Mucosa of descending colon (tissue), 3 donors: ENCODE data around the gene C17orf78. TPM values are rescaled to one million over a fixed set of nuclear protein-coding genes. Genes with fewer than 3 reads are reported as not detected.
"Not testable (repeated sequence)": the region's sequence is repeated elsewhere in the genome, so short reads cannot be mapped to it uniquely, and the experiment has no call there.

Experiments
- ATAC-seq: fragments of 200-7000 bp; cut with Tn5 transposase; one replicate; pipeline ENCODE4 v1.9.1; 2020; ENCODE audit warnings: mild to moderate bottlenecking, moderate library complexity
- DNase-seq, 3 donors: peaks; one replicate each; pipeline ENCODE4 v3.0.0-alpha.2; 2020
- H3K36me3 ChIP-seq: fragments of 200-600 bp; one replicate; pipeline ENCODE4 v1.8.0; 2021; ENCODE audit warnings: low read depth, mild to moderate bottlenecking
- H3K4me1 ChIP-seq: fragments of 200-600 bp; one replicate; pipeline ENCODE4 v1.8.0; 2021; ENCODE audit warnings: low read depth, mild to moderate bottlenecking
- H3K4me3 ChIP-seq: fragments of 200-600 bp; one replicate; pipeline ENCODE4 v1.8.0; 2021; ENCODE audit warnings: mild to moderate bottlenecking
- H3K9me3 ChIP-seq: fragments of 200-600 bp; one replicate; pipeline ENCODE4 v1.8.0; 2021; ENCODE audit warnings: mild to moderate bottlenecking
- intact Hi-C, 2 donors: fragments of 100-400 bp; cut with DNase I in 1 of 2; cut with micrococcal nuclease in 1 of 2; formaldehyde crosslinking; loops; one replicate each; pipeline versions ENCODE4 v1.11.0 to v1.11.1; 2022; cut with DNase I, micrococcal nuclease
- total RNA-seq, 3 donors: library from RNA; stranded (reverse); fragmentation: NEBNext Ultra II Directional in 2 of 3; extraction: Animal tissue kit (Norgen Biotek cat#: 25700) in 2 of 3; gene quantifications; one replicate each; pipeline versions ENCODE4 v1.2.1 to v1.2.4, GENCODE V29; 2021 to 2023
- TF ChIP-seq, protein P1 (sequence below): fragments of 200-600 bp; IDR thresholded peaks from one replicate; pipeline ENCODE4 v1.8.0; 2022; ENCODE audit warnings: antibody characterized with exemption, mild to moderate bottlenecking
- donor health status: DM: no; HTN: no; CAD: no; lungs with moderate emphysema.
- donor health status: DM: no; HTN: no; CAD: no.
- donor health status: DM: no; HTN: yes; CAD: no.

C17orf78 gene
- total RNA-seq, 3 donors from 2014 or later, result not detected

DNA sequence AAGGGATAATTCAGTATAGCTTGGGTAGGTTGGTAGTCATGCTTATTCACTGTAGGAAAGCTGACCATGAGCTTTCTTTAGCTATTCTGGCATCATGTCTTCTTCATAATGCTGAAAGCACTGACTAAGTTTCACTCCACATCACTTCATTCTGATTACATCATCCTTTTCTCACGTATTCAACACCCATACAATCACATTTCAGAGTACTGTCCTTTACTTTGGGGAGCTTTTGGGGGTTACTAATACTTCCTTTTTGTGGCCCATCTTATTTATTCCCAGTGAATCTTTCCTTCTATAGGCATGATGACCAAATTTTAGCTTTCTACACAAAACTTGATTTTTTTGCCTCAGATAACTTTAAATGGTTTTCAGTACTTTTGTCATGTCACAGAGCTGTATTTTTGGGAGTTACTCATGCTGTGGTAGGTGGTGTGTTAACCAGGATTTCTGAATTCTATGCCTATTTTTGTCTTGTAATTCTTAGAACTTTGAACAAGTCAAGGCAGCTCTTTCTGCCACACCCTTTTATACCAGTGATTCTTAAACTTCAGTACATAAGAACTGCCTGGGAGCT is 54.4 kb downstream of the C17orf78 start:
- no peaks in the 10 kb centered on the region for H3K36me3 ChIP-seq

DNA sequence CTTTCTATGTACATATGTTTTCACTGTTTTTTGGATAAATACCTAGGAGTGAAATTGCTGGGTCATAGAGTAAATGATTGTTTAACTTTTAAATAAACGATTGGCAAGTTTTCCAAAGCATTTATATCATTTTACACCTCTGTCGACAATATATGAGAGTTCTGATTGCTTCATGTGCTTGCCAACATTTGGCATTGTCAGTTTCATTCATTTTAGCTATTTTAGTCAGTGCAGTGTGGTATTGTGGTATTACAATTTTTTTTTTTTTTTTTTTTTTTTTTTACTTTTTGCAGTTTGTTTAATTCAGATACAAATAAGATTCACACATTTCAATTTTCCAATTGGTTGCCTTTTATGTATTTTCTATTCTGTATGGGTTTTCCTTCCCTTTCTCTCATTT is 56.9 kb downstream of the C17orf78 start:
- no peaks in the 10 kb centered on the region for H3K9me3 ChIP-seq
- intact Hi-C loops, result no loop called here
- no peak for ATAC-seq
- H3K36me3 ChIP-seq, result no peaks in the 10 kb centered on the region
- TF ChIP-seq, protein P1, sequence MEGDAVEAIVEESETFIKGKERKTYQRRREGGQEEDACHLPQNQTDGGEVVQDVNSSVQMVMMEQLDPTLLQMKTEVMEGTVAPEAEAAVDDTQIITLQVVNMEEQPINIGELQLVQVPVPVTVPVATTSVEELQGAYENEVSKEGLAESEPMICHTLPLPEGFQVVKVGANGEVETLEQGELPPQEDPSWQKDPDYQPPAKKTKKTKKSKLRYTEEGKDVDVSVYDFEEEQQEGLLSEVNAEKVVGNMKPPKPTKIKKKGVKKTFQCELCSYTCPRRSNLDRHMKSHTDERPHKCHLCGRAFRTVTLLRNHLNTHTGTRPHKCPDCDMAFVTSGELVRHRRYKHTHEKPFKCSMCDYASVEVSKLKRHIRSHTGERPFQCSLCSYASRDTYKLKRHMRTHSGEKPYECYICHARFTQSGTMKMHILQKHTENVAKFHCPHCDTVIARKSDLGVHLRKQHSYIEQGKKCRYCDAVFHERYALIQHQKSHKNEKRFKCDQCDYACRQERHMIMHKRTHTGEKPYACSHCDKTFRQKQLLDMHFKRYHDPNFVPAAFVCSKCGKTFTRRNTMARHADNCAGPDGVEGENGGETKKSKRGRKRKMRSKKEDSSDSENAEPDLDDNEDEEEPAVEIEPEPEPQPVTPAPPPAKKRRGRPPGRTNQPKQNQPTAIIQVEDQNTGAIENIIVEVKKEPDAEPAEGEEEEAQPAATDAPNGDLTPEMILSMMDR, result no peak
- no peak overlapping the region for H3K4me3 ChIP-seq
- no peak for DNase-seq
- H3K4me1 ChIP-seq, result no peaks in the 10 kb centered on the region

More for the DNA sequence above, 54.4 kb downstream of the C17orf78 start:
- intact Hi-C loops, result no loop called here
- no peak overlapping the region for H3K4me3 ChIP-seq
- ATAC-seq, result no peak
- no peak for DNase-seq
- TF ChIP-seq, protein P1, result no peak
- H3K4me1 ChIP-seq, result no peaks in the 10 kb centered on the region
- no peaks in the 10 kb centered on the region for H3K9me3 ChIP-seq

DNA sequence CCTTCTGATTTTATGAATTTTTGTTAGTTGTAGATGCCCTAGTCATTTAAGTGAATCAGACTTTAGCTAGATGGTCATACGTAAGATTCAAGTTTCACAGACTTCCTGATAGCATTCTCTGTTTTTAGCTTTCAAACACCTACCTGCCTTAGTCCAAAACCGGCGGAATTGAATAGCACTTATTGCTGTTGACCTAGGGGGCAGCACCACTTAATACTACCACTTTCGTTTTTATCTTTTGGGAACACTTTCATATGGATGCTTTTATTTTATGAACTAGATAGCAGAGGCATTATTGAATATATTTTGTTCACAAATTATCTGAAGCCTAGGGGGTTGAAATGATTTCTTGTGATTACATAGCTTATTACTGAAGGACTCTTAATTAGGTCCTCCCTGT is 62.4 kb downstream of the C17orf78 start:
- intact Hi-C loops, result no loop called here
- no peak overlapping the region for H3K4me3 ChIP-seq
- no peak for DNase-seq
- H3K36me3 ChIP-seq, result no peaks in the 10 kb centered on the region
- ATAC-seq, result no peak
- no peaks in the 10 kb centered on the region for H3K4me1 ChIP-seq
- no peaks in the 10 kb centered on the region for H3K9me3 ChIP-seq
- TF ChIP-seq, protein P1, result no peak

DNA sequence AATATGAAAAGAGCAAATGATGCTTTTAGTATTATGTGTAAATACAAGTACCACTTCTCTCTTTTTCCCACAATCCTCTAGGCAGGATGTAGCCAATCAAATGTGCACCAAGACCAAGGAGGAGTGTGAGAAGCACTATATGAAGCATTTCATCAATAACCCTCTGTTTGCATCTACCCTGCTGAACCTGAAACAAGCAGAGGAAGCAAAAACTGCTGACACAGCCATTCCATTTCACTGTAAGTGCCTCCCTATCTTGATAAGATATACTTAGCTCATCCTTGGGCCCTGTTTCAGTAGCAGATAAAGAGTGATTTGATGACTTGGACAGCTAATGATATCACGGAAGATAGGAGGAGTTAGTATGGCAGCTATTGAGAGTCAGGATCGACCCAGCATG is 64.6 kb downstream of the C17orf78 start:
- no peak for ATAC-seq
- Histone ChIP-seq H3K36me3 (no peaks in the 10 kb centered on the region), H3K4me1 (no peaks in the 10 kb centered on the region), H3K4me3 (no peak overlapping the region), H3K9me3 (no peaks in the 10 kb centered on the region)
- DNase-seq, result no peak
- TF ChIP-seq, protein P1, result no peak
- intact Hi-C loops, result no loop called here

DNA sequence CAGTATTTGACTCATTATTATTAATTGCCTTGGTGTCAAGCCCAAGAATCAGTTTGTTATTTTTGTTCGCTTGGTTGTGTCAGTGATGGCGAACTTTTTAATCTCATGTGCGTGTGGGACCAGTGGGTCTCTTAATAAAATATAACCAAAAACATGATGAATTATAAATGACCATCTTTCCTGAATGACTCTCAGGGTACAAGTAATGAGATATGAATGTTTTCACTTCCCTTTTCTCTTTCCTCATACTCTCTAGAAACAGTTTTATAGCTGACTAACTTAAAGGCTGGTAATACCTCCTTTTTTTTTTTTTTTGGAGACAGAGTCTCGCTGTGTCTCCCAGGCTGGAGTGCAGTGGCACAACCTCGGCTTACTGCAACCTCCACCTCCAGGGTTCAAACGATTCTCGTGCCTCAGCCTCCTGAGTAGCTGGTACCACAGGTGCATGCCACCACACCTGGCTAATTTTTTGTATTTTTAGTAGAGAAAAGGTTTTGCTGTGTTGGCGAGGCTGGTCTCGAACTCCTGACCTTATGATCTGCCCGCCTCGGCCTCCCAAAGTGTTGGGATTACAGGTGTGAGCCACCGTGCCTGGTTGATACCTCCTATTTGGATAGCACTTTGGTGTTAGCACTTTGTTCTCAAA is 65.7 kb downstream of the C17orf78 start:
- H3K4me1 ChIP-seq, ATAC-seq, H3K4me3 ChIP-seq, H3K9me3 ChIP-seq, H3K36me3 ChIP-seq, DNase-seq, intact Hi-C loops: not testable (repeated sequence)

Other genes with a start within 250 kb of the C17orf78 start
- 10 to 100 TPM; 58.5 to 64.1 (median 60.3) TPM for gene ACACA, start 30.9 kb downstream of the C17orf78 start, total RNA-seq
- 10 to 100 TPM; 22.8 to 29.6 (median 28.0) TPM for gene TADA2A, start 30.9 kb downstream of the C17orf78 start, total RNA-seq
- 1 to 10 TPM in 2 of 3 donors, under 1 TPM in 1; 0.81 to 8.2 (median 1.8) TPM for gene DUSP14, start 113.9 kb downstream of the C17orf78 start, total RNA-seq
- gene SYNRG, start 233.4 kb downstream of the C17orf78 start, total RNA-seq, result 10 to 100 TPM; 36.8 to 46.2 (median 38.1) TPM